GM18951 (cell line): ENCODE data around the gene ARFGAP1.
"Not testable (repeated sequence)": the region's sequence is repeated elsewhere in the genome, so short reads cannot be mapped to it uniquely, and the experiment has no call there.

Experiments used
- POLR2A ChIP-seq: IDR thresholded peaks from 4 replicates; pipeline ENCODE4 v1.6.1; 2011; ENCODE audit warnings: mild to moderate bottlenecking; ENCODE audit not compliant: insufficient read length, insufficient read depth; ENCODE audit errors: extremely low read depth
- in situ Hi-C: fragments of 300-500 bp; cut with MboI; formaldehyde crosslinking; loops from one replicate; pipeline ENCODE4 v1.12.0; 2022; ENCODE audit warnings: low sequenced_read_pairs, mixed read lengths, inconsistent platforms; ENCODE audit not compliant: unreplicated experiment

ARFGAP1 gene

DNA sequence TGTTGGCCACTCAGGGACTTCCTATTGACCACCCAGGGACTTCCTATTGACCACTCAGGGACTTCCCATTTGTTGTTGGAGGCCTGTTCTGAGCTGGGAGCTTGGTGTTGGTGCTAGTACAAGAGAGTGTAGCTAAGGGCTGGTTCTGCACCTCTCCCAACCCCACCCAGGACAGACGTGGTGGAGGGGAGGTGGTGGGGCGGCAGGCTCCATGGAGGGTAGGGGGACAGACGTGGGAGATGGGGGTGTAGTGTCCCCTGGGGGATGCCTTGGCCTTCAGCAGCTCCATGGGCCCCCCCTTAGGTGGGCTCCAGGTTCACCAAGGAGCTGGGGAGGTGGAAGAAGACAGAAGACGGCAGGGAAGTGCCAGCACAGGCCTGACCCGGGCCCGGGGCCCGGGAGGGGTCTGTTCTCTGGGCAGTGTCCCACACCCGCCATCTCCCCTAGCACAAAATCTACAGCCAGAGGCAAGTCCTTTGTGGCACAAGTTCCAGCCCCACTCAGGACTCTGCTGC is 54.7 kb downstream of the ARFGAP1 start:
- no peak for TF ChIP-seq POLR2A
- in situ Hi-C loops, result no loop called here

DNA sequence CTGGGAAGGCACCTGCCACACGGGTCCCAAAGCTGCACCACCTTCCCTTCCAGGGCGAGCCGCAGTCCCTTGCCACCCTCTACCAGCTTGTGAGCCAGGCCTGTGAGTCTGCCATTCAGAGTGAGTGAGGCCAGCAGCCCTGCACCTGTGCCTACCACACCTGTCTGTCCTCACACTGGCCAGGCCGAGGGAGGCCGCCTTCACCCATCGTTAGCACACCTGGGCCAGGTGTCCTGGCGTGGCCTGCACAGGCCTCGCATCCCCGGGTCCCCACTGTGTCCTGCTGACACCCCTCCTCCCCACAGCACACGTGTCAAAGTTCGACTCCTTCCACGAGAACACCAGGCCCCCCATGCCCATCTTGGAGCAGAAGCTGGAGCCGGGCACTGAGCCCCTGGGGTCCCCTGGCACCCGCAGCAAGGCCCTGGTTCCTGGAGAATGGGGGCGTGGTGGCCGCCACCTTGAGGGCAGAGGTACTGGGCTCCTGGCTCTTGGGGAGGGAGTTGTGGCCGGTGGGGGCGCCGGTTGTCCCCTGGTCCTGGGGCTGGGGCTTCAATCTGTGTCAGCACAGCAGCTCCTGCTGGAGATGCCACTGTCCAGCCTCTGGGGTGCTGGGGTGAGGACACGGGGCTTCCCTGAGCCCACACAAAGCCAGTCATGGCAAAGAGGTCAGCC is 55.5 kb downstream of the ARFGAP1 start:
- no peak for TF ChIP-seq POLR2A
- in situ Hi-C loops, result no loop called here

DNA sequence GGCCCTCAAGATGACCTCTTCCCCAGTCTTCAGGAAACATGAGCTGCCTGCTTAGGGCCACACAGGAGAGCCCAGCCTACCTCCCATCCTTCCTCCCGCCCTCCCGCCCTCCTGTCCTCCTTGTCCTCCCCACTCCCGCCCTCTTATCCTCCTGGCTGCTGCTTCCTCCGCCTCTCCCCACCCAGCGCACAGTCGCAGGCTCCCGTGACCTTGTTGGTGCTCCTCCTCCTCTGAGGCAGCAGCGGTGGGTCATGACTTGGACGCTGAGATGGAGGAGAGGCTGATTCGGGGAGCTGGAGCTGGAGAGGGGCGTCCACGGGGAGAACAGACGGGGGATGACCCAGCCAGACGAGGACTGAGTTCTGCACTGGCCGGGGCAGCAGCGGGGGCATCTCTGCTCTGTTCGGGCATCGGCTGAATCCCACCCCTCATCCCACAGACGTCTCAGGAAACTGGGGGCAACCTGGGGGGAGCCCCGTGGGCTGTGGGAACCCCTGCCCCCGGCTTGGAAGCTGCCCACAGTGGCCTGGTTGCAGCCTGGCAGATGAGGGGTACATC is 56.2 kb downstream of the ARFGAP1 start:
- in situ Hi-C loops, result no loop called here
- TF ChIP-seq POLR2A, result no peak

DNA sequence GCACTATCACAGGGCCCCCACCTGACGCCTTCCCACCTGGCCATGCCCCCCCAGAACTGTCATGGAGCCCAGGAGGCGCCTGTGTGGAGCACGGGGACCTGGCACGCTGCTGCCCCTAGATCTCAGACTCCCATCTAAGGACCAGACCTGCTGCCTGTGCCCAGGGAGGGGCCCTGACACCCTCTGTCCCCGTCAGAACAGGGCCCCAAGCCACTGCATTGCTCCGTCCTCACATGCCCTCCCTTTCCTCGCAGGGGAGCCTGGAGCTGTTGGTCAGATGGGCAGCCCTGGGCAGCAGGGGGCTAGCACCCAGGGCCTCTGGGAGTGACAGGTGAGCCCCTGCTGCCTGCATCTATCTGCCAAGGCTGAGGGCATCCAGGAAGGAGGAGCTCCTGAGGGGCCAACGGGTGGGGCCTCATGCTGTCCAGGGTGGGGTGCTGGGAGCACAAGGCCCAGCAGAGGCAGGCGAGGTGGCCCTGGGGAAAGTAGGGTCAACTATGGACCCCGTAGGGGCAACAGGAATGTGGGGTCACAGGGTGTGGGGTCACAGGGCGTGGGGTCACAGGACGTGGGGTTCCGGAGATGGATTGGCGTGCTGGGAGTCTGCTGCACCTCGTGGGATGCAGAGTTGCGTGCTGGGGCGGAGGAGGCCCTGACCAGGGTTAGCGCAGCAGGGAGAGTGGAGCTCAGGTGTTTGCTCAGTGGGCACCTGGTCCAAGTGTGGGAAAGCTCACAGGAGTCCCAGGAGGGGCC is 56.9 kb downstream of the ARFGAP1 start:
- in situ Hi-C loops, result no loop called here
- no peak for TF ChIP-seq POLR2A

DNA sequence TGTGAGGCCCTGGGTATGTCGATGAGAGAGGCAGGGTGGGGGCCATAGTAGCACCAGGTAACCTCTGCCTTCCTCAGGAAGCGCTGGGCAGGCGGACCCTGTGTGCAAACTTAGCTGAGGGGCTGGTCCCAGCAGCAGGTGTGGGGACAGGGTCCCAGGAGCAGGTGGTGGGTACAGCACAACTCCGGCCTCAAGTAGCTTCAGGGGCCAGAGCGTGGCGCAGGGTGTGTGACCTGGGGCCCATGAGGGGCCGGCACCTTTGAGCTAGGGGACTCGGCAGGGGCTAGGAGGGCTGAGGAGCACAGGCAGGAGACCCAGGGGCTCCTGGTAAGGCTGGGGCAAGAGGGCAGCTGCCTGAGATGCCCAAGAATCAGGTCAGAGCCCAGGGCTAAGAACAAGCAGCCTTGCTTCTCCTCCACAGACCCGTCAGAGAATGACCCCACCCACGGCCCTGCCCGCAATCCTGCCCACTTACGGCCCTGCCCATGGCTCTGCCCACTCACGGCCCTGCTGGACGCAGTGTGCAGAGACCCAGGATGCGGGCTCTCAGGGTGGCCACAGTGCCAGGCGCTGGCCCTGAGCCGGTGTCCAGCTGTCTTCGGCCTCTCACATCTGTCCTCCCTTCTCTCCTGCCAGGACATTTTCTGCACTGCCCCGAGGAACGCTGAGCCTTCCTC is 57.6 kb downstream of the ARFGAP1 start:
- no peak for TF ChIP-seq POLR2A
- in situ Hi-C loops, result no loop called here

DNA sequence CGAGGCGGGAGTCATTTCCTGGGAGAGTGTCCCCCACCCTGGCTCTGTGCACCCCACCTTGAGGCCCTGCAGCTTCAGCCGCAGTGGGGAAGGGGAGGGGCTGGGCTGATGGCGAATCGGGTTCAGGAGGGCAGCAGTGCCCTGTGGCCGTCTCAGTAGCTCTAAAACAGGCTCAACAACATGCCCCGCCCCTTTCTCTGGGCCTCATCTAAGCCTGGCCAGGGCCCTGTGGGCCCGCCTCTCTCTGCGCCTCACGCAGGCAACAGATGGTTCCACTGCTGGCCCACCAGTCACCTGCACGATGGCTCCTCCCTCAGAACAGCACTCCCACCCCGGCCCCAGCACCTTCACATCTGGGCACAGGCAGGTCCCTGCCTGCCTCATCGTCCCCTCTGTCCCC is 58.3 kb downstream of the ARFGAP1 start:
- no peak for TF ChIP-seq POLR2A
- in situ Hi-C loops, result no loop called here

DNA sequence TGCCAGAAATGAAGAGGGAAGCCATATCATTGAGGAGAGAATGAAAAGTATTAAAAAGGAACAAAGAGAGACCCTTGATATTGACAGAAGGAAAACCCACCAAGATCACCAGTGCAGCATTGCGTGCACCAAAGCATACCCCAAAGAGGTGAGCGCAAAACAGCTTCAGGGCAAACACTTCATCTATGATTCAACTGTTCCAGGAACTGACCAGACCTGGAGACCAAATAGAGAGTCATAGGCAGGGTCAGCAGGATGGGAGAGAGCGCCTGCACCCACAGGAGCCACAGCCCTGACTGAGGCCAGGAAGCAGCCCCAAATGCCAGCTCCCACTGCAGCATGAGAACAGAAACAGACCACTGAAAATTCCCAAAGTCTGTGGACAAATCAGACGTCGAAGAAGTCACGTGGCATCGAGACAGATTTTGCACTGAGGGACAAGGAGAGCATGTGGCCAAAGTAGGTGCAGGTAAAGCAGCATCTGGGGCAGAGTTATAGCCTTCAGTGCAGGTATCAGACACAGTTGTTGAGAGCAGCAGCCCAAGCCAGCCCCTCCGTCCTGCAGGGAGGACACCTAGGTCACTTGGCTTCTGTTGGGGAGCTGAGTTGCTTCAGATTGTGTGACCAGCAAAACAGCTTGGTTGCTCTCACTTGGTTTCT is 59.3 kb downstream of the ARFGAP1 start:
- no peak for TF ChIP-seq POLR2A
- in situ Hi-C loops, result no loop called here

DNA sequence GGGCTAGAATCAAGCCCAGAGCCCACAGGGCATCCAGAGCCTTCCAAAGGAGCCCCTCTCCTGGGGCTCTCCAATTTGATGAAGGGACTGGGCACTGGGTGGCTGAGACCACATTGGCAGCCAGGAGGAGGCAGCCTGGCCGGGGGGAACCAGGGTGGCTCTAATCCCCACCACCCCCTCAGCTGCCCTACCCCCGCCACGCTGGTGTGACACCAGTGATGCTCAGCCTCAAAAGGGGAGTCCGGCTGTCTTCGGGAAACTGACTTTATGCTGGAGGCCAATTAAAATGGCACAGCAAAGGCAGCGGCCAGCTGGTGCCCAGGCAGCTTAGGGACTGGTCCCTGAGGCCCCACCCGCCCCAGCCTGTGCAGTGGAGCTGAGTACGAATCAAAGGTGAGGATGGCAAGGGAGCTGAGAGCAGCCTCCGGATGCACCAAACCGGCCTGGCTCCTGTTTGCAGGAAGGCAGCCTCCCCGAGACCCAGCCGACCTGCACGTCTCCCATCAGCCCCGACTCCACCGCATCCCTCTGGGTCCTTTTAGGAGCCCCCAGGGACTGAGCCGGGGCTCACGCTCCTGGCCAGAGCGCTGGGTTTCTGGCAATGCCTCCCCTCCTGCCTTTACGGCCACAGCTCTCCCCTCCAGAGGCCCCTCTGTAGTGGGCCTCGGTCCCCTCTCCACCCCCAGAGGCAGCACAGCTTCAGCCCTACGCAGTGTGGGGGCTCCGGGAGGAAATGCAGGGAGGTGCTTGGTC is 60.1 kb downstream of the ARFGAP1 start:
- in situ Hi-C loops, result no loop called here
- TF ChIP-seq POLR2A, result no peak

DNA sequence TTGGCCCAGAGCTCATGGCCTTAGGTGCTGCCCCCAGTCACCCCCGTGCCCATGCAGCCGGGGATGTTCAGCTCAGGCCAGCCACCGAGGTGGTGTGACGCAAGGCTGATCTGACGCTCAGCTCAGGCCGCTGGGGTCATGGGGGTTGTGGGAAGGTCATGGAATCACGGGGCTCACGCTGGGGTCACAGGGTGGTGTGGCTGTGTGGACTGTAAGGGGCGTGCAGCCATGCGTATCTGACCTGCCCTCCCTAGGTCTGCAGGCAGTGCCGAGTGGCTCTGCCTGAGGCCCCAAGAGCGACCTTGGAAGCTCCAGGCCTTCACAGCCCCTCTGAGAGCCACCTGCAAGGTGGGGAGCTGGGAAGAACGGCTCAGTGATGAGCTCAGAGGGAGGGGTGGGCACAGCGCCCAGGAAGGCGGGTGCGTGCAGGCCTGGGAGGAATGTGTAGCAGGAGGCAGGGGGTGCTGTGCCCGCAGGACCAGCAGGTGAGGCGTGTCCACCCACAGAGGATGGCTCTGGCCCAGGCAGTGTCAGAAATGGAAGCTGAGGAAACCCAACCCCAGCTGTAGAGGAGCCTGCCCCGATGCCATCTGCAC is 60.7 kb downstream of the ARFGAP1 start:
- TF ChIP-seq POLR2A, result no peak
- in situ Hi-C loops, result no loop called here

DNA sequence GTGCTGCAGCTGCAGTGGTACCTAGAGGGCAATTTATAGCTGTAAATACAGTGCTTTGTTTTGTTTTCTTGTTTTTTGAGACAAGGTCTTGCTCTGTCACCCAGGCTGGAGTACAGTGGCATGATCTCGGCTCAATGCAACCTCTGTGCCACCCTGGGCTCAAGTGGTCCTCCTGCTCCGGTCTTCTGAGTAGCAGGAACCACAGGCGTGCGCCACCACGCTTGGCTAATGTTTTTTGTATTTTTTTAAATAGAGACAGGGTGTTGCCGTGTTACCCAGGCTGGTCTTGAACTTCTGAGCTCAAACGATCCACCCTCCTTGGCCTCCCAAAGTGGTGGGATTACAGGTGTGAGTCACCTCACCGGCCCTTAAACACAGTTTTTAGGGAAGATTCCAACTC is 61.7 kb downstream of the ARFGAP1 start:
- in situ Hi-C loops, result no loop called here
- no peak for TF ChIP-seq POLR2A

DNA sequence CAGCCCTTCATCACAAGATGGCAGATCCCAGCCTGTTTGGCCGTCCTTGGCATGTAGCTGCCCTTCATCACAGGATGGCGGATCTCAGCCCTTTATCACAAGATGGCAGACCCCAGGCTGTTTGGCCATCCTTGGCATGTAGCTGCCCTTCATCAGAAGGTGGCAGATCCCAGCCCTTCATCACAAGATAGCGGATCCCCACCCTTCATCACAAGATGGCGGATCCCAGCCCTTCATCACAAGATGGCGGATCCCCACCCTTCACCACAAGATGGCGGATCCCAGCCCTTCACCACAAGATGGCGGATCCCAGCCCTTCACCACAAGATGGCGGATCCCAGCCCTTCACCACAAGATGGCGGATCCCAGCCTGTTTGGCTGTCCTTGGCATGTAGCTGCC is 62.4 kb downstream of the ARFGAP1 start:
- in situ Hi-C loops, result not testable (repeated sequence)

DNA sequence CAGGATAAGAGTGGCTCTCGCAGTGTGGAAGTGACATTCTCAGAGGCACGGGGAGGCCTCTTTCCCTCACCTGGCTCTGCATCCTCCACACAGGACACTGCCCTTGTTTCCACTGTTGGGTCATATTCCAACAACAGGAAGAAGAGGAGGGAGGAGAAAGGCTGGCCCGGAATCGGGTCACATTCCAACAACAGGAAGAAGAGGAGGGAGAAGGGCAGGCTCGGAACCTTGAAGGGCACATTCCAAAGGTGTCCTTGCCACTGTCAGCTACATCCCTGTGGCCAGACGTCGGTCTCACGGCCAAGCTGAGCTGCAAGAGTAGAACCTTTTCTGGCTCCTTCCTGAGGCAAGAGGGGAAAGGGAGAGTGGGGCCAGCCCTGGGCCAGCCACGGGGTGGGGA is 63.1 kb downstream of the ARFGAP1 start:
- in situ Hi-C loops, result no loop called here
- TF ChIP-seq POLR2A, result no peak
